Measurements from ENCODE around the gene PCED1B.

The PCED1B gene

DNA sequence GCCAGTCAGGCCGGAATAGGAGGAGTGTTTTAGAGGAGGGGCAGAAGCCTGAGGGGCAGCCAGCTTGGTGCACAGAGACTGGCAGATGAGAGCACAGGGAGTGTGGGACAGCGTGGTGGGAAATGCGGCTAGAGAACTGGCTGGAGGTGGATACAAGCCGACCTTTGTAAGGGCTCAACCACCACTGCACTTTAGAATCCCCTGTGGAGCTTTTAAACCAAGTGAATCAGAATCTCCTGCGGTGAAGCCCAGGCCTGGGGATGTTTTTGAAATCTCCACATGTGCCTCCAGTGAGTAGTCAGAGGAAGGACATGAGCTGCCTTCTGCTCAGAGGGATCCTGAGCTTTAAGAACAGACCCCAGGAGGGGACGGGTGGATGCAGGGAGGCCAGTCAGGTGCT, 10.9 kb upstream of the PCED1B start:
- DNase-seq = no peak

GRCh38 chr12:47070310-47070709, 9.1 kb upstream of the PCED1B start:
- no peak for DNase-seq

DNA sequence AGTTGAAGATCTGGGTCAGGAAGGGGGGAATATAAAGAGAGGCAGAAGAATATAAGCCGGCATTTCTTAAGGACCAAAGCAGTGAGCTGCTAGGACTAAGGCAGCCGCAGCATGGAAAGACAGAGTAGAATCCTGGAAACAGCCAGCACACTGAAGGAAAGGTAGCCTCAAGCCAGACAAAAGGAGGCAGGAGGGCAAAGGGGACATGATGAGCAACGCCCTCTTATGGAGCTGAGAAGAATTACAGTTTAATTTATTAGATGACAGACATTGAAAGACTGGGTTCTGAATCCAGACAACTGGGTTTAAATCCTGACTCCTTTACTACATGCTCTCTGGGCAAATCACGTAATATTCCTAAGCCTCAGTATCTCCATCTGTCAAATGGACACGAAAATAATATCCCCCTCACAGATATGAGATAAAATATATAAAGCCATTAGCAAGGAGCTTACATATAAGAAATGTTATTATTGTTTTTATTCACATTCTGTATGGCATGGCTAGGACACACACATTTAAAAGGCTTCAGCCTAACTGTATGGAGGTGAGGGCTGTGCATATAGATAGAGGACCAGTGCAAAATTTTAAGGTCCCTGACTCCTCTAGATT, 8.1 kb upstream of the PCED1B start:
- no peak for DNase-seq

GRCh38 chr12:47073951-47074350, 5.5 kb upstream of the PCED1B start:
- no peak for DNase-seq

DNA sequence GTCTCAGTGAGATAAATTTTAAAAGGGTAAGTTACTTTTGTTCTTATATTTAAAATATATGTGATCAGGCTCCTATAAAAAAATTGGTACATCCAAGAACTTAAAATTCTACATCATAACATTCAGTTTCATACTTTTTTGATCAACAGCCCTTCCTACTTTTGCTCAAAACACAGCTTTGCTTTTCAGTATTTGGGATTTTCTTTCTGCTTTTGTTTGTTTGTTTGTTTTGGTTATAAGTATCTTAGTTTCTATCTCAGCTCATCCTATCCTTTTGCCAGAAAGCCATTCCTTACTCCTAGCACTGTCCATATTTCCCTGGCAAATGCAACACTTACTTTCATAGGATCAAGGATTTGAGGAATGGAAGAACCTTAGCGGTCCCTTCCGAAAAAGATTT, 4.7 kb upstream of the PCED1B start:
- no peak for DNase-seq

- DNase-seq = no peak
Measured at GRCh38 chr12:47075192-47076084, 4.0 kb upstream of the PCED1B start.

DNA sequence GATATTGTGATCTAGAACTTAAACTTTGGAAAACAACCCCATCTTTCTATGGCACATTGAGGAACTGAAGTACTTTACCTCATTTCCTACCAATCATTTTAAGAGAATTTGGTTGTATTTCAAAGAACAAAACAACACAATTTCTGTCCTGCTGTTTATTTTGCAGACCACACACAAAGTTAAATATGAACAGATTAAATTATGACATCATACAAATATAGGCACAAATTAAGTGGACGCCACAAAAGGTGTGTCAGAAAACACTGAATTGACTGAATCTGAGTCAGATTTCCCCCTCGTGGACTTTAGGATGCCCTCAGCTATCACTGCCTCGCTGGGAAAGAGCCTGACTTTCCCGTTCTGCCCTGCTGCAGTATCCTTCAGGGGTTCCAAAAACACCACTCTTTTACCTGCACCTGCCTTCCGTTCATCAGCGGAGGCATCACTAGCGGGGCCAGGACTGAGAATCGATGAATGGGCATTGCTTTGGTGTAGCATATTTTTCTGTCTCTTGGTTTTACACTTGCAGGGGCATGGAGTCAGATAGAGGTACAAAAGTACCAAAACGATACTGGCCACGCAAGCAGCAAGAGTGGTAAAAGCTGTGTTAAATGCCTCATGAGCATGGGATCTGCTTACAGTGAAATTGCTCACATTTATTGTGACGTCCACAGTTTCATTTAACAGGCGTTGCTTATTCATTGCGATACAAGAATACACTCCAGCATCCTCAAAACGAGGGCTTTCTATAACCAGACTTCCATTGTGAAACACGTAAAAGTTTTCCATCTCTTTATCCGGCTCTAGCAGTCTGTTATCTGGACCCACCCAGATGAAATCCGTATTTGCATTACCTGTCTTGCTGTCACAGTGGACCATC, 2.0 kb upstream of the PCED1B start:
- DNase-seq = no peak

DNA sequence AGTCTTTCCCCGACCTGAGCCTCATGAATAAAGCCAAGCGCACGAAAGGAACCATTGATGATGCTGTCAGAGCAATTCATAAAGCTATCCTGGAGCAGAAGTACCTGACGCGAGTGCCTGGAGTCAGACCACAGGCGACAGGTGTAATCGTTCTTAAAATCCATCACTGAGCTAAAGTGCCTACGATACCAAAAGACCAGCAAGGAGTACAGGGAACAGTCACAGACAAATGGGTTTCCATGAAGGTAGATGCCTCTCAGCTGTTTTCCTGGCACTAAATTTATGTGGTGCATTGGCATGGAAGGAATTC, 1.4 kb upstream of the PCED1B start:
- DNase-seq = no peak

- DNase-seq = no peak
Measured at GRCh38 chr12:47078733-47079467, 521 bp upstream of the PCED1B start.

- DNase-seq = peak; percentile 63
Measured at GRCh38 chr12:47079981-47080724, 732 bp downstream of the PCED1B start.

GRCh38 chr12:47080725-47081502, 1.5 kb downstream of the PCED1B start:
- no peak for DNase-seq

DNA sequence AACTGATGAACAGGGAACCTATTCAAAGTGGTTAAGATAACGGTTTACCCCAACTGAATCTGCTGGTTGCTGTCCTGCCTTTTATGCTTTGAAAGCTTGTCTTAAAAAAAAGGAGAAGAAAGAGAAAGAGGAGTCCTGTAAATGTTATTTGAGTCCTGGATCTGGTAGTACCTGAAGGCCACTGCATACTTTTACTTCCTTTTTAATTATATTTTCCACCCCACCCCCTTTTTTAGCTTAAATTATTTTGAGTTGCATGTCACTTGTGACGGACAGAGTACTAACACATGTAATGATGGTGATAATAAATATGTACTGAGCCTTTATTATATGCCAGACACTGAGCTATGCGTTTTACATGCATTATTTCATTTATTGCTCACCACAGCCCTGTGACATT, 2.9 kb downstream of the PCED1B start:
- no peak for DNase-seq

DNA sequence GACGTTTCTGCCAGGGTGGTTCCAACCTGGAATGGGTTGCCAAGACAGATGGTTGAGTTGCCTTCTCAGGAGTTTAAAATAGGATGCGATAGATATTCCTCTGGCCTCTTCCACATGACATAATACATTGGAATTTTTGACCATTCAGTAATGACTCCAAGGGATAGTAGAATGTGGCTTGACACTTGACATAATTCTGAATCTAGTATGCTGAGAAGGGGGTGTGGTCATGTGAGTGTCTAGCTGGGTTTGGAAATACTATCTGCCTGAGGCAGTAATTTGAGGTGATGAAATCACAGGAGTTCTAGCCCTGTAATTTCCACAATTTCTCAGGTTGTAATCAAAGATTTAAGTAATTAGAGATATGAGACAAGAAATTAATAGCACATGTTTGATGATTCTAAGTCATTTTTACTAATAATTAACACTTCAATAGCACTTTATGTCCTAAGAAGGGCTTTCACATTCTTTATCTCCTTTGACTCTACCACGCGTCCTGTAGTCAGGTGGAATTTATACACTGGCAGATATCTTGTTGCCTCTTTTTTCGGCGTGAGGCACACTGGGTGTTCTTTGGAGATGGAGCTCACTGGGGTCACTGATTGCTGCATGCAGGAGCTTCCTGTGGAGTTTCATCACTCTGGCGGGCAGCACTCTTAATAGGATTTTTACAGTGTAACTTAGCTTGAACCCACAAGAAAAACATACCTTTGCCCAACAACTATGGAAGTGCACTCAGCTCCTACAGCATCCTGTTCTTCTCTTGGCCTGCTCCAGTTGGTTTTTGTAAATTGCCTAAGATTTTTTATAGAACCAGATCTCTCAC, 3.6 kb downstream of the PCED1B start:
- peak; percentile 68 for DNase-seq

DNA sequence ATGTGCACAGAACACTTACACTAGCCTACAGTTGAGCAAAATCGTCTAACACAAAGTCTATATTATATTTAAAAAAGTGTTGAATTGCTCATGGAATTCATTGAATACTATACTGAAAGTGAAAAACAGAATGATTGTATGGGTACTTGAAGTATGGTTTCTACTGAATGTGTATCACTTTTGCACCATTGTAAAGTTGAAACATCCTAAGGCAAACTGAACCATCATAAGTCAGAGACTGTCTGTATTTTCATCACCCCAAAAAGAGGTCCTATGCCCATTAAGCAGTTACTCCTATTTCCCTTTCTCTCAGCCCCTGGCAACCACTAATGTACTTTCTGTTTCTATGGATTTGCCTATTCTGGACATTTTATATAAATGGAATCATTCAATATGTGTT, 4.8 kb downstream of the PCED1B start:
- no peak for DNase-seq

- peak; percentile 64 for DNase-seq
Measured at GRCh38 chr12:47085815-47086252, 6.4 kb downstream of the PCED1B start.

DNA sequence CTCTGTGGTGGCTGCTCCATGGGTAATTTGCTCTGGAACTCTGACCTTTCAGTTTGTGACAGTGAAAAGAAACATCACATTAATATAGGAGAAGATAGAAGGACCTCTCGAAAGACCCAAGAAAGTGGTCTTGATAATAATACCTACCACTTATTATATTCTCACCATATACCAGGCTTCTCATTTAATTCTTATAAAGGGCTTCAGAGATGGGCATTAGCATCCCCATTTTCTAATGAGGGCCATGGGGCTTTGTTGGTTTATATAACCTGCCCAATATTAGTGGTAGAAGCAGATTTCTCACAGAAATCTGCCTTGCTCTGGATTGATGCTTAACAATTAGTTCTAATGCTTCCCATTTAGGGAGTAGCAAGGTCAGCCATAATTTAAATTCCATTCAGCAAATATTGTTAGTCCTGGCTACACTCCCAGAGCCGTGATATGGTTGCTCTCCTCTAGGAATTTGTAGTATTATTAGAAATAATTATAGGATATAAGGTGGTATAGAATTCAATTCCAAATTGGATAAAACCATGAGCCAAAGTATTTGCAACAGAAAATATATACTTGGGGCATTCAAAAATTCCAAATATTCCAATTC, 7.8 kb downstream of the PCED1B start:
- peak; percentile 57 for DNase-seq

- DNase-seq = peak; percentile 96
Measured at GRCh38 chr12:47088021-47088944, 8.9 kb downstream of the PCED1B start.

DNA sequence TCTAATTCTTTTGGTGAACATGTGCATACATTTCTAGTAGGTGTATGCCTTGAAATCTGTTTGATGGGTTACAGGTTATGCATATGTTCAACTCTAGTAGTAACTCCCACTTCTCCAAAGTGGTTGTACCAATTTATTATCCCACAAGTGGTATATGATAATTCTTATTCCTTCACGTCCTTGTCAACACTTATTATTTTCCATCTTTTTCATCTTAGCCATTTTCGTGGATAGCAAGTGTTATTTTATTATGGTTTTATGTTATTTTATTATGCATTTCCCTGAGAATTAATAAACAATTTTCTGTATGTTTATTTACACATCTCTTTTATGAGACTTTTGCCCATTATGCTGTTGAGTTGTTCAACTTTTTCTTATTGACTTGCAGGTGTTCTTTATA, 11.6 kb downstream of the PCED1B start:
- DNase-seq = no peak

- no peak for DNase-seq
Measured at GRCh38 chr12:47094804-47095203, 15.4 kb downstream of the PCED1B start.

Data from NCI-H510A treated with DMSO at 0.1 percent for 48 hours (cell line).